NCI-H226 (cell line): ENCODE measurements around the gene KRT16.
"Not testable (repeated sequence)": the region's sequence is repeated elsewhere in the genome, so short reads cannot be mapped to it uniquely, and the experiment has no call there.

Source experiments
- DNase-seq: peaks from one replicate; pipeline ENCODE4 v3.0.0-alpha.2; 2015

The KRT16 gene

GRCh38 chr17:41613277-41614082 is 913 bp upstream of the KRT16 start:
- no peak for DNase-seq

- no peak for DNase-seq
These were observed 1.5 kb downstream of the KRT16 start for GRCh38 chr17:41610965-41611640.

- DNase-seq, result not testable (repeated sequence)
These were observed 2.5 kb downstream of the KRT16 start for GRCh38 chr17:41610061-41610517.

GRCh38 chr17:41606930-41607329 is 5.6 kb downstream of the KRT16 start:
- DNase-seq, result not testable (repeated sequence)

GRCh38 chr17:41602524-41602923 is 10.0 kb downstream of the KRT16 start:
- no peak for DNase-seq

GRCh38 chr17:41600318-41600717 is 12.2 kb downstream of the KRT16 start:
- DNase-seq, result no peak

GRCh38 chr17:41599680-41600079 is 12.9 kb downstream of the KRT16 start:
- DNase-seq, result no peak

GRCh38 chr17:41595585-41595984 is 17.0 kb downstream of the KRT16 start:
- no peak for DNase-seq

GRCh38 chr17:41594363-41594915 is 18.1 kb downstream of the KRT16 start:
- no peak for DNase-seq

GRCh38 chr17:41593306-41593981 is 19.1 kb downstream of the KRT16 start:
- DNase-seq, result no peak

- no peak for DNase-seq
These were observed 19.8 kb downstream of the KRT16 start for GRCh38 chr17:41592601-41593305.

GRCh38 chr17:41589301-41589700 is 23.3 kb downstream of the KRT16 start:
- no peak for DNase-seq

- DNase-seq, result no peak
These were observed 24.3 kb downstream of the KRT16 start for GRCh38 chr17:41588126-41588810.

- no peak for DNase-seq
These were observed 25.6 kb downstream of the KRT16 start, which contains the start of gene KRT14 for GRCh38 chr17:41586863-41587495. Gene KRT14 (minus strand): TSS chr17:41586895. CDS start chr17:41586834, 61 bp downstream.

GRCh38 chr17:41585301-41586056 is 27.1 kb downstream of the KRT16 start:
- no peak for DNase-seq

GRCh38 chr17:41584331-41584927 is 28.1 kb downstream of the KRT16 start:
- not testable (repeated sequence) for DNase-seq

- no peak for DNase-seq
These were observed 29.1 kb downstream of the KRT16 start for GRCh38 chr17:41583137-41584127.

GRCh38 chr17:41582061-41582968 is 30.3 kb downstream of the KRT16 start:
- not testable (repeated sequence) for DNase-seq
